GM20000 (cell line): ENCODE measurements around the gene NAA15.

Experiments
- DNase-seq: peaks from one replicate; pipeline ENCODE4 v3.0.0; 2012; ENCODE audit warnings: low spot score
- CTCF ChIP-seq: IDR thresholded peaks from 2 replicates; pipeline ENCODE4 v1.5.1; 2012; ENCODE audit warnings: mild to moderate bottlenecking, control low read depth; ENCODE audit errors: extremely low read depth, missing control alignments

NAA15 gene

GRCh38 chr4:139266583-139267257 is 34.6 kb upstream of the NAA15 start:
- DNase-seq = peak; percentile 89
- TF ChIP-seq CTCF = no peak

- no peak for TF ChIP-seq CTCF
- no peak for DNase-seq
Measured at GRCh38 chr4:139267301-139267700, 34.0 kb upstream of the NAA15 start.

- TF ChIP-seq CTCF = no peak
- no peak for DNase-seq
Measured at GRCh38 chr4:139273835-139274234, 27.5 kb upstream of the NAA15 start.

GRCh38 chr4:139274790-139275189 is 26.5 kb upstream of the NAA15 start:
- TF ChIP-seq CTCF = no peak
- DNase-seq = no peak

GRCh38 chr4:139275281-139275735 is 26.0 kb upstream of the NAA15 start:
- no peak for TF ChIP-seq CTCF
- DNase-seq = no peak

GRCh38 chr4:139278485-139278884 is 22.8 kb upstream of the NAA15 start:
- no peak for TF ChIP-seq CTCF
- DNase-seq = no peak

GRCh38 chr4:139278912-139279759 is 22.2 kb upstream of the NAA15 start:
- TF ChIP-seq CTCF = no peak
- DNase-seq = no peak
